Hepatocyte (in vitro differentiated cells): ENCODE results near the gene POU2F1.

Source experiments
- CTCF ChIP-seq: fragments of 200-600 bp; sonication (generic); IDR thresholded peaks from 2 replicates; pipeline ENCODE4 v1.5.1; 2016; ENCODE audit warnings: antibody characterized with exemption, mild to moderate bottlenecking; ENCODE audit not compliant: poor library complexity
- EZH2phosphoT487 ChIP-seq: fragments of 200-600 bp; sonication (generic); IDR thresholded peaks from one replicate; pipeline ENCODE4 v1.6.1; 2018; ENCODE audit warnings: antibody characterized with exemption, mild to moderate bottlenecking, low read depth, moderate library complexity; ENCODE audit not compliant: unreplicated experiment, severe bottlenecking

- TF ChIP-seq EZH2phosphoT487 (no peak), CTCF (no peak)
Observed at GRCh38 chr1:167429612-167430011, 208.9 kb downstream of the POU2F1 start.
